UCSD-AML1 (cell line): ENCODE measurements around the gene KLK2.

Experiments
- DNase-seq: peaks from one replicate; lab custom pipeline; 2025; ENCODE audit not compliant: unreplicated experiment; lab: John Stamatoyannopoulos, UW

Gene KLK2

GRCh38 chr19:50921426-50922316 lies 48.4 kb downstream of the KLK2 start:
- no peak for DNase-seq

DNA sequence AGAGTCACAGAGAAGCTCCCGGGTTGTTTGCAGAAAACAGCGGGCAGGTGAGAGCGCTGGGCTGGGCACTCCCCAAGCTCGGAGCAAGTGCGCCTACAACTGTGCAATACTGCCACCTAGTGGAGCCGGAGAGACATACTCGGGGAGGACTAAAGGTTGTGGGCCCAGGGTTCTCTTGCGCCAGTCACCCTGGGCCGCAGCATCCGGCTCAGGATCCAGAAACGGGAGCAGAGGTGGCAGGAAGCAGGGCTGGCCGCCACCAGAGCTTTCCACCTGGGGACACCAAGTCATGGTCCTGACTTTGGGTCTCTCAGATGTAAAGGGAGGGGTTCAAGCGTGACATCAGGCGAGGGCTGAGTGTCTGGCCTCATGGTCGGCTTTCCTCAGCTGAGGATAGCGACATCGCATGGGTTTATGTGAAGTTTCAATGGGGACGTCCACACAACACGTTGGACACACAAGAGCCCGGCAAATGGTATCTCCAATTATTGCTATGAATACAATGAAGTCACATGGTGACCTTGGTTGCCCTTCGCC lies 49.1 kb downstream of the KLK2 start:
- DNase-seq: peak; percentile 61

DNA sequence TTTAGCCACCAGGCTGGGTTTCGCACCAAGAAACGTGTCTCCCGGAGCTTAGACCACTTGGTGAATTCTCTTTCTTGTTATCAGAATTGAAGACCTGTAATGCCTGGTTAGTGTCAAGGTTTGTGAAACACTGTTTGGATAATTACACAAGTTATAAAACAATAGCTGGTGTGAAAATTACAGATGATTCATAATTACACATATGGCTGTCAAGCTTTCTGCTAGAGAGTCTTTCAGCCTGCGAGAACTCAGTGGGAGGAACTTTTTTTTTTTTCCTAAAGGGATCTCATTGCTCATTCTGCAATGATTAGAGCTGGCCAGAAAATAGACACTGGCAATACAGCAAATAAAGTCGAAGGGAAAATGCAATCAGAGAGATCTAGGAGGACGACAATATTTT lies 51.3 kb downstream of the KLK2 start:
- DNase-seq: no peak

GRCh38 chr19:50925734-50926133 lies 52.5 kb downstream of the KLK2 start:
- no peak for DNase-seq

- DNase-seq: no peak
Measured at GRCh38 chr19:50926144-50926543, 52.9 kb downstream of the KLK2 start.

GRCh38 chr19:50928831-50929230 lies 55.6 kb downstream of the KLK2 start:
- no peak for DNase-seq
